H9 (cell line): ENCODE results near the gene VPREB3. TPM values are rescaled to one million over a fixed set of nuclear protein-coding genes. Genes with fewer than 3 reads are reported as not detected.
A peak's percentile ranks its signal among the peaks of the same experiment; 100 is the strongest.

Experiments
- DNase-seq: peaks from one replicate; pipeline ENCODE4 v3.0.0-alpha.2; 2017
- H2AFZ ChIP-seq: one replicate; pipeline ENCODE4 v1.6.1; 2013; ENCODE audit warnings: mild to moderate bottlenecking, low read length, control low read depth, moderate library complexity
- H2AK5ac ChIP-seq: 2 replicates; pipeline ENCODE4 v1.6.1; 2013; ENCODE audit warnings: low read length, control low read depth, mixed read lengths; ENCODE audit not compliant: insufficient read length
- H2BK120ac ChIP-seq: one replicate; pipeline ENCODE4 v1.6.1; 2013; ENCODE audit warnings: low read depth, mild to moderate bottlenecking, low read length, control low read depth, inconsistent platforms; ENCODE audit not compliant: poor library complexity, severe bottlenecking
- H2BK12ac ChIP-seq: 2 replicates; pipeline ENCODE4 v1.6.1; 2013; ENCODE audit warnings: low read length, control low read depth, mixed read lengths, low read depth; ENCODE audit not compliant: insufficient read length
- H2BK15ac ChIP-seq: 2 replicates; pipeline ENCODE4 v1.6.1; 2013; ENCODE audit warnings: low read depth, low read length, control low read depth
- H2BK20ac ChIP-seq: one replicate; pipeline ENCODE4 v1.6.1; 2013; ENCODE audit warnings: low read depth, mild to moderate bottlenecking, low read length, control low read depth, inconsistent platforms; ENCODE audit not compliant: poor library complexity, severe bottlenecking
- H2BK5ac ChIP-seq: 2 replicates; pipeline ENCODE4 v1.6.1; 2013; ENCODE audit warnings: low read length, control low read depth, mixed read lengths; ENCODE audit not compliant: insufficient read length
- H3K14ac ChIP-seq: 2 replicates; pipeline ENCODE4 v1.6.1; 2013; ENCODE audit warnings: low read length, control low read depth; ENCODE audit not compliant: insufficient read depth
- H3K18ac ChIP-seq: 2 replicates; pipeline ENCODE4 v1.6.1; 2013; ENCODE audit warnings: low read depth, mild to moderate bottlenecking, mixed read lengths, low read length, control low read depth; ENCODE audit not compliant: insufficient read length
- H3K23ac ChIP-seq: 2 replicates; pipeline ENCODE4 v1.6.1; 2013; ENCODE audit warnings: low read length, control low read depth, mixed read lengths, low read depth; ENCODE audit not compliant: insufficient read length
- H3K23me2 ChIP-seq: 2 replicates; pipeline ENCODE4 v1.6.1; 2013; ENCODE audit warnings: low read depth, mild to moderate bottlenecking, mixed read lengths, low read length, control low read depth; ENCODE audit not compliant: insufficient read length, poor library complexity, severe bottlenecking
- H3K27ac ChIP-seq: 2 replicates; pipeline ENCODE4 v1.5.1; 2013; ENCODE audit warnings: low read length, control low read depth, mixed read lengths, low read depth; ENCODE audit not compliant: insufficient read length
- H3K27me3 ChIP-seq: 2 replicates; pipeline ENCODE4 v1.6.1; 2013; ENCODE audit warnings: low read length, control low read depth, inconsistent platforms; ENCODE audit not compliant: insufficient read depth
- H3K4ac ChIP-seq: 2 replicates; pipeline ENCODE4 v1.6.1; 2013; ENCODE audit warnings: low read depth, mild to moderate bottlenecking, control low read depth, inconsistent platforms, low read length, moderate library complexity
- H3K4me1 ChIP-seq: 2 replicates; pipeline ENCODE4 v1.6.1; 2013; ENCODE audit warnings: low read length, control low read depth, inconsistent platforms; ENCODE audit not compliant: insufficient read depth
- H3K4me2 ChIP-seq: 2 replicates; pipeline ENCODE4 v1.6.1; 2013; ENCODE audit warnings: low read length, control low read depth, mixed read lengths; ENCODE audit not compliant: insufficient read length, insufficient read depth
- H3K56ac ChIP-seq: 2 replicates; pipeline ENCODE4 v1.6.1; 2013; ENCODE audit warnings: low read depth, mild to moderate bottlenecking, mixed read lengths, low read length, control low read depth; ENCODE audit not compliant: insufficient read length
- H3K79me1 ChIP-seq: 2 replicates; pipeline ENCODE4 v1.6.1; 2013; ENCODE audit warnings: low read depth, mild to moderate bottlenecking, moderate library complexity, low read length, control low read depth, inconsistent platforms; ENCODE audit not compliant: insufficient read depth, poor library complexity, severe bottlenecking
- H3K79me2 ChIP-seq: 2 replicates; pipeline ENCODE4 v1.6.1; 2013; ENCODE audit warnings: low read length, control low read depth, inconsistent platforms; ENCODE audit not compliant: insufficient read depth
- H3K9ac ChIP-seq: 2 replicates; pipeline ENCODE4 v1.6.1; 2013; ENCODE audit warnings: low read length, control low read depth, mixed read lengths; ENCODE audit not compliant: insufficient read length; ENCODE audit errors: extremely low read depth
- H3K9me3 ChIP-seq: one replicate; pipeline ENCODE4 v1.6.1; 2013; ENCODE audit warnings: low read depth, low read length, inconsistent platforms; ENCODE audit not compliant: control insufficient read depth
- H3T11ph ChIP-seq: one replicate; pipeline ENCODE4 v1.6.1; 2013; ENCODE audit warnings: mild to moderate bottlenecking, low read length, control low read depth, inconsistent platforms
- H4K20me1 ChIP-seq: one replicate; pipeline ENCODE4 v1.6.1; 2013; ENCODE audit not compliant: control insufficient read depth, insufficient read length, insufficient read depth
- H4K5ac ChIP-seq: 2 replicates; pipeline ENCODE4 v1.6.1; 2013; ENCODE audit warnings: low read depth, mild to moderate bottlenecking, mixed read lengths, low read length, control low read depth; ENCODE audit not compliant: insufficient read length
- H4K8ac ChIP-seq: replicated peaks from 2 replicates; pipeline ENCODE4 v1.6.1; 2013; ENCODE audit warnings: low read length, control low read depth, mixed read lengths, low read depth; ENCODE audit not compliant: insufficient read length
- H4K91ac ChIP-seq: 2 replicates; pipeline ENCODE4 v1.6.1; 2013; ENCODE audit warnings: low read depth, mild to moderate bottlenecking, moderate library complexity, mixed read lengths, low read length, control low read depth; ENCODE audit not compliant: insufficient read length
- H3K27ac Mint-ChIP-seq, 3 experiments: 2 replicates in 2 of 3; 3 replicates in 1 of 3; pipeline ENCODE4 v1.8.0; 2020 to 2021; ENCODE audit warnings: mixed read lengths in 3 of 3, mild to moderate bottlenecking in 1 of 3, moderate library complexity in 1 of 3
- H3K27me3 Mint-ChIP-seq: 2 replicates; pipeline ENCODE4 v1.8.0; 2021; ENCODE audit warnings: low read depth, mild to moderate bottlenecking, moderate library complexity, mixed read lengths
- H3K36me3 Mint-ChIP-seq, 3 experiments: 2 replicates in 2 of 3; 3 replicates in 1 of 3; pipeline ENCODE4 v1.8.0; 2020 to 2021; ENCODE audit warnings: low read depth in 3 of 3, mixed read lengths in 3 of 3; ENCODE audit not compliant: insufficient read depth in 1 of 3
- H3K4me1 Mint-ChIP-seq, 2 experiments: 2 replicates each; pipeline ENCODE4 v1.8.0; 2020; ENCODE audit warnings: mixed read lengths in 2 of 2
- H3K4me3 Mint-ChIP-seq, 2 experiments: 2 replicates in 1 of 2; 3 replicates in 1 of 2; pipeline ENCODE4 v1.8.0; 2020 to 2021; ENCODE audit warnings: mild to moderate bottlenecking in 2 of 2, mixed read lengths in 2 of 2, moderate library complexity in 1 of 2
- H3K9me3 Mint-ChIP-seq, 2 experiments: 2 replicates in 1 of 2; 3 replicates in 1 of 2; pipeline ENCODE4 v1.8.0; 2020; ENCODE audit warnings: mild to moderate bottlenecking in 2 of 2, mixed read lengths in 2 of 2, moderate library complexity in 1 of 2
- CTCF ChIP-seq: fragments of 200-600 bp; sonication (generic); conservative IDR thresholded peaks from 3 replicates; pipeline ENCODE4 v1.8.0; 2021; ENCODE audit warnings: antibody characterized with exemption, mild to moderate bottlenecking
- WGBS: extraction: QIAGEN DNeasy Blood & Tissue Kit; methylation state at CpG from one replicate; pipeline ENCODE4 v1.1.7; 2013; ENCODE audit warnings: missing lambda C conversion rate, low lambda C conversion rate, mixed read lengths; ENCODE audit not compliant: insufficient read length; ENCODE audit errors: extremely low coverage; 5-methylcytosine and 5-hydroxymethylcytosine counted together
- total RNA-seq: library from RNA; stranded (reverse); gene quantifications from 2 replicates; pipeline ENCODE4 v1.2.1, GENCODE V29; 2021

Gene VPREB3
- total RNA-seq, 1 experiment from 2014 or later: 0.50 TPM

GRCh38 chr22:23773483-23774113 lies 19.4 kb upstream of the VPREB3 start:
- Histone ChIP-seq H3K23me2 (peaks cover 6% of the 10 kb centered on the region), H3K9me3 (no peaks in the 10 kb centered on the region), H3K4me1 (no peaks in the 10 kb centered on the region; the same call in 1 of the 2 replicates), H2BK5ac (no peak overlapping the region), H3K9ac (no peak overlapping the region), H2BK12ac (no peak overlapping the region), H3K27me3 (peaks cover 15% of the 10 kb centered on the region; the same call in 1 of the 2 replicates), H2BK15ac (no peak overlapping the region), H3K14ac (no peak overlapping the region), H2BK120ac (no peak overlapping the region), H3K79me2 (no peaks in the 10 kb centered on the region), H3K27ac (no peak overlapping the region), H3K23ac (no peak overlapping the region), H4K8ac (no peak overlapping the region), H3K4ac (no peak overlapping the region), H3K79me1 (no peaks in the 10 kb centered on the region), H3K56ac (no peak overlapping the region), H4K91ac (no peak overlapping the region), H3K18ac (no peak overlapping the region), H4K20me1 (no peaks in the 10 kb centered on the region), H2AFZ (no peak overlapping the region), H3K4me2 (peak overlapping the region; percentile 79), H3T11ph (no peak overlapping the region), H2BK20ac (no peak overlapping the region), H4K5ac (no peak overlapping the region), H2AK5ac (no peak overlapping the region)
- no peaks in the 10 kb centered on the region; a peak in 1 of 7 replicates for H3K36me3 Mint-ChIP-seq
- no peaks in the 10 kb centered on the region for H3K9me3 Mint-ChIP-seq
- TF ChIP-seq CTCF: no peak
- H3K4me3 Mint-ChIP-seq: peak overlapping the region; percentile 69 to 80
- H3K27ac Mint-ChIP-seq: no peak overlapping the region
- DNase-seq: no peak
- H3K27me3 Mint-ChIP-seq: peaks cover 61% of the 10 kb centered on the region
- H3K4me1 Mint-ChIP-seq: peaks cover 14 to 35% of the 10 kb centered on the region in 2 experiments
- WGBS: no CpG with 5 or more reads among the region's 7 CpGs
